ENCODE results near the gene ECI1. TPM values are rescaled to one million over a fixed set of nuclear protein-coding genes. Genes with fewer than 3 reads are reported as not detected.
A peak's percentile ranks its signal among the peaks of the same experiment; 100 is the strongest.

ECI1 gene
- total RNA-seq, 1 experiment from 2014 or later = 71.7 TPM

DNA sequence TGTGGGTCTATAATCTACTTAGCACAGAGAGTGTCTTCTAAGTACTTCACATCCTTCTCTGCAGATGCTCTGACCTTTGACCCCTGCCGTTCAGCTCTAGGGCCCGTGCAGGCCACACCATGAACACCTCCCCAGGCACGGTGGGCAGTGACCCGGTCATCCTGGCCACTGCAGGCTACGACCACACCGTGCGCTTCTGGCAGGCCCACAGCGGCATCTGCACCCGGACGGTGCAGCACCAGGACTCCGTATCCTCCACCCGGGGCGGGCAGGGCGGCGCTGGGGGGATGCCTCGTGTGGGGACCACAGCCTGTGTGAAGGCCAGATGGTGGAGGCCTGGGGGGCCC, 45.4 kb downstream of the ECI1 start:
- intact Hi-C loops (cut with micrococcal nuclease) = no loop called here
- Histone ChIP-seq H3F3A (ENCODE audit: low read length, unreplicated experiment) (no peaks in the 10 kb centered on the region), H3K27me3 (ENCODE audit: low read length) (no peaks in the 10 kb centered on the region), H3K79me2 (ENCODE audit: low read length) (peaks cover 25% of the 10 kb centered on the region), H3K4me2 (ENCODE audit: low read length) (peak overlapping the region; percentile 96), H3K36me3 (ENCODE audit: low read depth, low read length) (no peaks in the 10 kb centered on the region), H4K20me1 (ENCODE audit: low read length) (no peaks in the 10 kb centered on the region), H3K9me2 (replicated peaks; ENCODE audit: low read length) (no peaks in the 10 kb centered on the region), H3K9ac (ENCODE audit: low read length) (peak overlapping the region; percentile 96), H3K4me1 (ENCODE audit: insufficient read depth, low read length) (peaks cover 14% of the 10 kb centered on the region), H3K4me3 (ENCODE audit: low read length) (peak overlapping the region; percentile 85), H3K27ac (ENCODE audit: low read length) (peak overlapping the region; percentile 69), H3K9me3 (ENCODE audit: low read length) (no peaks in the 10 kb centered on the region), H2AFZ (ENCODE audit: low read length) (peak overlapping the region; percentile 74)
- POLR2A ChIA-PET (ENCODE audit: unreplicated experiment) = no interaction called here
- DNase-seq (no peak), ATAC-seq (peak; percentile 41)
- TSS peak; percentile 55 for BruUV-seq (replicated peaks)
- TF ChIP-seq EZH2 (IDR thresholded peaks at IDR 0.05; ENCODE audit: low read length, unreplicated experiment) = no peak
- TF ChIP-seq CTCF (conservative IDR thresholded peaks at IDR 0.05; ENCODE audit: low read depth, low read length) = no peak
- TF ChIP-seq EZH2phosphoT487 (IDR thresholded peaks at IDR 0.05; ENCODE audit: borderline replicate concordance, low read length) = no peak
- CTCF ChIA-PET = no interaction called here

DNA sequence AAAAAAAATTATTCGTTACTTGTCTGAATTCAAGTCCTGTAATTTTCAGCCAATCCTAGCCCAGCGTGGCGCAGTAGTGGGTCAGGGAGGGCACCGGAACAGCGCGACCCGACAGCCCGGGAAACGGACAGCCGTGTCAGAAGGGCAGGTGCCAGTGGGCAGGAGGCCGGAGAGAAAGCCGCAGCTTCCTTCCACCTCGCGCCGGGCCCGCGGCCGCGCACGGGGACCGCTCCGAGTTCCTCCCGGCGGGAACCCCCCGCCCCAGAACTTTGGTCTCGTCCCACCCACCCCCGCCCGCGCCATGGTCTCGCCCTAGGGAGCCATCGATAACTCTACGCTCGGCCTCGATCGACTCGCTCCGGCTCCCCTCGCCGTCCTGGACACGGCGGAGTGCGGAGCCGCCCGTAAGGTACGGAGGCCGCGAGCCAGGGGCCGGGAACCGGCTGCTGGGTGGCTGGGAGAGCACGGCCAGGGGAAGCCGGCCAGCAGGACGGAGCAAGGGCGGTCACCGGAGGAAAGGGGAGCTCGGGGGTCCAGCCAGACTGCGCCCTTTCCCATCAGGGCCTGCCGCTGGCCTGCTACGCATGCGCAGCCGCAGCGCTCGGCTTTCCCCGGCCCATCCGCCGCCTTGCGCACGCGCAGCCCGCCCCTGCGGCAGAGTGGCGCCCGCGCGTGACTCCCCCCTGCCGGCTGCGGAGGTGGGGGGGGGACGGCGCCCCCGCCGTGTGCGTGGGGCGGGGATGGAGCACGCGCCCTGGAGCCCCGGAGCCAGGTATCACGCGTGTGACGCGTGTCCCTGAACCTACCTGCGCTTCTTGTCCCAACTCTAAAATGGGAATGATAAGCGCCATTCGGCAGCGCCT, 46.1 kb downstream of the ECI1 start, which contains the start of gene MLST8:
Gene MLST8 (plus strand): TSS at position 351 of the 863 bp plus-strand sequence. CDS start 632 bp downstream, outside the sequence.
- Histone ChIP-seq H3K36me3 (ENCODE audit: low read depth, low read length) (no peaks in the 10 kb centered on the region), H2AFZ (ENCODE audit: low read length) (peak within 1 kb of the TSS; percentile 78), H3K27ac (ENCODE audit: low read length) (peak within 1 kb of the TSS; percentile 69), H3K4me3 (ENCODE audit: low read length) (peak within 1 kb of the TSS; percentile 85), H4K20me1 (ENCODE audit: low read length) (no peaks in the 10 kb centered on the region), H3K27me3 (ENCODE audit: low read length) (no peaks in the 10 kb centered on the region), H3K9me3 (ENCODE audit: low read length) (no peaks in the 10 kb centered on the region), H3K9ac (ENCODE audit: low read length) (peak within 1 kb of the TSS; percentile 96), H3K4me1 (ENCODE audit: insufficient read depth, low read length) (peaks cover 14% of the 10 kb centered on the region), H3K4me2 (ENCODE audit: low read length) (peak within 1 kb of the TSS; percentile 96), H3K9me2 (replicated peaks; ENCODE audit: low read length) (no peaks in the 10 kb centered on the region), H3K79me2 (ENCODE audit: low read length) (peaks cover 25% of the 10 kb centered on the region), H3F3A (ENCODE audit: low read length, unreplicated experiment) (no peaks in the 10 kb centered on the region)
- peak; percentile 56; the same call in 1 of the 2 replicates for TF ChIP-seq EZH2phosphoT487 (IDR thresholded peaks at IDR 0.05; ENCODE audit: borderline replicate concordance, low read length)
- no peak for TF ChIP-seq CTCF (conservative IDR thresholded peaks at IDR 0.05; ENCODE audit: low read depth, low read length)
- ATAC-seq (peak; percentile 64), DNase-seq (peak; percentile 75)
- BruUV-seq (replicated peaks) = no TSS peak
- POLR2A ChIA-PET (ENCODE audit: unreplicated experiment) = interaction anchor here (0.7 kb wide), 1 partner anchor 98 kb away, joined by 4 read pairs; no protein-coding TSS in a partner anchor
- CTCF ChIA-PET = no interaction called here
- intact Hi-C loops (cut with micrococcal nuclease) = no loop called here
